ENCODE data around the gene HIRIP3.
"Not testable (repeated sequence)": the region's sequence is repeated elsewhere in the genome, so short reads cannot be mapped to it uniquely, and the experiment has no call there.

HIRIP3 gene

GRCh38 chr16:29995324-29995910 is at the start of gene HIRIP3:
HIRIP3 (minus strand) TSS chr16:29995617; CDS start chr16:29995605, 12 bp downstream.
- peak; percentile 79 to 97 (median 86) for DNase-seq
- intact Hi-C loops (cut with DNase I) = loop anchor here (1.0 to 10.0 kb wide), 2 partner anchors 22 to 181 kb away; partner anchors contain the start of genes PAGR1, PRRT2 and TAOK2

GRCh38 chr16:30041841-30042240 is 46.4 kb upstream of the HIRIP3 start:
- intact Hi-C loops (cut with DNase I) = no loop called here
- no peak for DNase-seq

GRCh38 chr16:30040690-30041089 is 45.3 kb upstream of the HIRIP3 start:
- DNase-seq; intact Hi-C loops (cut with DNase I): not testable (repeated sequence)

- DNase-seq = no peak
- intact Hi-C loops (cut with DNase I) = no loop called here
These were observed 44.8 kb upstream of the HIRIP3 start for GRCh38 chr16:30040221-30040620.

GRCh38 chr16:30033270-30033669 is 37.9 kb upstream of the HIRIP3 start:
- intact Hi-C loops (cut with DNase I) = no loop called here
- peak in 1 of 10 donors; percentile 26 for DNase-seq

- intact Hi-C loops (cut with DNase I) = no loop called here
- DNase-seq = peak in 6 of 10 donors; percentile 52 to 91 (median 74)
These were observed 36.8 kb upstream of the HIRIP3 start for GRCh38 chr16:30032083-30032819.

GRCh38 chr16:30031477-30031918 is 36.1 kb upstream of the HIRIP3 start:
- no peak for DNase-seq
- intact Hi-C loops (cut with DNase I) = no loop called here

- DNase-seq = peak in 6 of 10 donors; percentile 29 to 93 (median 74)
- intact Hi-C loops (cut with DNase I) = no loop called here
These were observed 35.5 kb upstream of the HIRIP3 start, which contains the start of gene TLCD3B for GRCh38 chr16:30030841-30031413. TLCD3B (minus strand) TSS chr16:30031271; CDS start chr16:30030527, 744 bp downstream.

GRCh38 chr16:30030011-30030685 is 34.7 kb upstream of the HIRIP3 start:
- DNase-seq = no peak

GRCh38 chr16:30028438-30029076 is 33.1 kb upstream of the HIRIP3 start:
- no peak for DNase-seq
- intact Hi-C loops (cut with DNase I) = no loop called here

More at GRCh38 chr16:30030011-30030685, 34.7 kb upstream of the HIRIP3 start:
- intact Hi-C loops (cut with DNase I) = no loop called here

- DNase-seq = no peak
- intact Hi-C loops (cut with DNase I) = no loop called here
These were observed 32.4 kb upstream of the HIRIP3 start for GRCh38 chr16:30027588-30028437.

GRCh38 chr16:30026449-30026848 is 31.0 kb upstream of the HIRIP3 start:
- intact Hi-C loops (cut with DNase I) = no loop called here
- DNase-seq = no peak

- DNase-seq = peak in 1 of 10 donors; percentile 74
- intact Hi-C loops (cut with DNase I) = no loop called here
These were observed 30.2 kb upstream of the HIRIP3 start for GRCh38 chr16:30025574-30025973.

GRCh38 chr16:30025156-30025555 is 29.7 kb upstream of the HIRIP3 start:
- no peak for DNase-seq
- intact Hi-C loops (cut with DNase I) = no loop called here

- intact Hi-C loops (cut with DNase I) = loop anchor here (5.0 kb wide), 1 partner anchor 207 kb away; the partner anchor contains the start of gene PAGR1
- no peak for DNase-seq
These were observed 29.0 kb upstream of the HIRIP3 start for GRCh38 chr16:30024451-30024850.

- intact Hi-C loops (cut with DNase I) = loop anchor here (5.0 kb wide), 1 partner anchor 206 kb away; the partner anchor contains the start of gene PAGR1
- DNase-seq = peak in 1 of 10 donors; percentile 67
These were observed 28.2 kb upstream of the HIRIP3 start for GRCh38 chr16:30023586-30023985.

- intact Hi-C loops (cut with DNase I) = loop anchor here (5.0 kb wide), 1 partner anchor 206 kb away; the partner anchor contains the start of gene PAGR1
- DNase-seq = peak in 1 of 10 donors; percentile 74
These were observed 27.5 kb upstream of the HIRIP3 start, which contains the start of gene C16orf92 for GRCh38 chr16:30022887-30023286. C16orf92 (plus strand) TSS chr16:30023198; CDS start chr16:30023341, 143 bp downstream.

- DNase-seq = peak in 2 of 10 donors; percentile 71 to 81
- intact Hi-C loops (cut with DNase I) = no loop called here
These were observed 23.3 kb upstream of the HIRIP3 start for GRCh38 chr16:30018731-30019158.

- intact Hi-C loops (cut with DNase I) = not testable (repeated sequence)
- peak in 1 of 10 donors; percentile 1 for DNase-seq
These were observed 22.5 kb upstream of the HIRIP3 start for GRCh38 chr16:30017937-30018336.
